ENCODE measurements around the gene POLE3.
"Not testable (repeated sequence)": the region's sequence is repeated elsewhere in the genome, so short reads cannot be mapped to it uniquely, and the experiment has no call there.

POLE3 gene

GRCh38 chr9:113406873-113407511 is 3.5 kb downstream of the POLE3 start:
- not testable (repeated sequence) for H3K9me2 ChIP-seq (replicated peaks; ENCODE audit: low read depth, low read length); H3F3A ChIP-seq (ENCODE audit: low read depth); H2AFZ ChIP-seq (ENCODE audit: low read length); H3K9me3 ChIP-seq (ENCODE audit: insufficient read depth, low read depth, low read length); H3K27me3 ChIP-seq (ENCODE audit: insufficient read depth, low read length, poor library complexity, severe bottlenecking)
- Histone ChIP-seq H3K4me1 (ENCODE audit: insufficient read depth, low read length, poor library complexity, severe bottlenecking) (peaks cover 36% of the 10 kb centered on the region), H3K79me2 (ENCODE audit: insufficient read depth, low read length) (peaks cover 33% of the 10 kb centered on the region), H3K36me3 (ENCODE audit: insufficient read depth, low read length) (peaks cover 10% of the 10 kb centered on the region; the same call in 1 of the 2 replicates), H3K9ac (ENCODE audit: low read depth, low read length, poor library complexity, severe bottlenecking) (peak overlapping the region; percentile 9), H4K20me1 (ENCODE audit: insufficient read depth, low read length, poor library complexity, severe bottlenecking) (peaks cover 17% of the 10 kb centered on the region), H3K4me2 (ENCODE audit: low read depth, low read length, poor library complexity, severe bottlenecking) (peak overlapping the region; percentile 99), H3K4me3 (ENCODE audit: low read length, poor library complexity, severe bottlenecking) (peak overlapping the region; percentile 89)
- TF ChIP-seq, protein P1, sequence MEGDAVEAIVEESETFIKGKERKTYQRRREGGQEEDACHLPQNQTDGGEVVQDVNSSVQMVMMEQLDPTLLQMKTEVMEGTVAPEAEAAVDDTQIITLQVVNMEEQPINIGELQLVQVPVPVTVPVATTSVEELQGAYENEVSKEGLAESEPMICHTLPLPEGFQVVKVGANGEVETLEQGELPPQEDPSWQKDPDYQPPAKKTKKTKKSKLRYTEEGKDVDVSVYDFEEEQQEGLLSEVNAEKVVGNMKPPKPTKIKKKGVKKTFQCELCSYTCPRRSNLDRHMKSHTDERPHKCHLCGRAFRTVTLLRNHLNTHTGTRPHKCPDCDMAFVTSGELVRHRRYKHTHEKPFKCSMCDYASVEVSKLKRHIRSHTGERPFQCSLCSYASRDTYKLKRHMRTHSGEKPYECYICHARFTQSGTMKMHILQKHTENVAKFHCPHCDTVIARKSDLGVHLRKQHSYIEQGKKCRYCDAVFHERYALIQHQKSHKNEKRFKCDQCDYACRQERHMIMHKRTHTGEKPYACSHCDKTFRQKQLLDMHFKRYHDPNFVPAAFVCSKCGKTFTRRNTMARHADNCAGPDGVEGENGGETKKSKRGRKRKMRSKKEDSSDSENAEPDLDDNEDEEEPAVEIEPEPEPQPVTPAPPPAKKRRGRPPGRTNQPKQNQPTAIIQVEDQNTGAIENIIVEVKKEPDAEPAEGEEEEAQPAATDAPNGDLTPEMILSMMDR (conservative IDR thresholded peaks at IDR 0.05; ENCODE audit: low read length): peak; percentile 71

GRCh38 chr9:113406353-113406752 is 4.1 kb downstream of the POLE3 start:
- H3K4me1 ChIP-seq (ENCODE audit: insufficient read depth, low read length, poor library complexity, severe bottlenecking): peaks cover 34% of the 10 kb centered on the region
- peaks cover 33% of the 10 kb centered on the region for H3K79me2 ChIP-seq (ENCODE audit: insufficient read depth, low read length)
- H2AFZ ChIP-seq (ENCODE audit: low read length); H3K27me3 ChIP-seq (ENCODE audit: insufficient read depth, low read length, poor library complexity, severe bottlenecking); H3K4me2 ChIP-seq (ENCODE audit: low read depth, low read length, poor library complexity, severe bottlenecking); H3K4me3 ChIP-seq (ENCODE audit: low read length, poor library complexity, severe bottlenecking); H3F3A ChIP-seq (ENCODE audit: low read depth); H3K9ac ChIP-seq (ENCODE audit: low read depth, low read length, poor library complexity, severe bottlenecking); H3K9me3 ChIP-seq (ENCODE audit: insufficient read depth, low read depth, low read length); H3K9me2 ChIP-seq (replicated peaks; ENCODE audit: low read depth, low read length): not testable (repeated sequence)
- H3K36me3 ChIP-seq (ENCODE audit: insufficient read depth, low read length): peaks cover 10% of the 10 kb centered on the region; the same call in 1 of the 2 replicates
- H4K20me1 ChIP-seq (ENCODE audit: insufficient read depth, low read length, poor library complexity, severe bottlenecking): peaks cover 17% of the 10 kb centered on the region

DNA sequence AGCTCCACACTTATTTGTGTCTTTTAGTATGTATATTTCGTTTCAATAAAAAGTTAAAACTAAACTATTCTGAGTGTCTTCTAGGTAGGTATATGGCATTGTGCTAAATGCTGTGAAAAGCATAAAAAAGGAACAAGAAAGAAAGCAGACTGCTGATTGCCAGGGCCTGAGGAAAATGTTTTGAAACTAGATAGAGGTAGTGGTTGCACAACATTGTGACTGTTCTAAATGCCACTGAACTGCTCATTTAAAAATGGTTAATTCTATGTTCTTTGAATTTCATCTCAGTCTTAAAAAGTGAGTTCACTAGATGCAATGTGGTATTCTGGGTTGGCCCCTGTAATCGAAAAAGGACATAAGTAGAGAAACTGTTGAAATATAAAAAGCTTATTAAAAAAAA is 6.8 kb downstream of the POLE3 start:
- Histone ChIP-seq H3K9ac (ENCODE audit: low read depth, low read length, poor library complexity, severe bottlenecking) (no peak overlapping the region), H3K9me3 (ENCODE audit: insufficient read depth, low read depth, low read length) (no peaks in the 10 kb centered on the region)
- TF ChIP-seq, protein P1 (conservative IDR thresholded peaks at IDR 0.05; ENCODE audit: low read length): no peak
- TF ChIP-seq EZH2phosphoT487 (IDR thresholded peaks at IDR 0.05; ENCODE audit: borderline replicate concordance): no peak

More for the DNA sequence above, 6.8 kb downstream of the POLE3 start:
- Histone ChIP-seq H3F3A (ENCODE audit: low read depth) (peaks cover 3% of the 10 kb centered on the region; the same call in 1 of the 2 replicates), H3K9me2 (replicated peaks; ENCODE audit: low read depth, low read length) (no peaks in the 10 kb centered on the region), H4K20me1 (ENCODE audit: insufficient read depth, low read length, poor library complexity, severe bottlenecking) (peaks cover 5% of the 10 kb centered on the region), H3K79me2 (ENCODE audit: insufficient read depth, low read length) (peaks cover 38% of the 10 kb centered on the region), H3K4me1 (ENCODE audit: insufficient read depth, low read length, poor library complexity, severe bottlenecking) (peaks cover 39% of the 10 kb centered on the region), H2AFZ (ENCODE audit: low read length) (no peak overlapping the region), H3K4me2 (ENCODE audit: low read depth, low read length, poor library complexity, severe bottlenecking) (no peak overlapping the region), H3K4me3 (ENCODE audit: low read length, poor library complexity, severe bottlenecking) (no peak overlapping the region), H3K36me3 (ENCODE audit: insufficient read depth, low read length) (peaks cover 9% of the 10 kb centered on the region; the same call in 1 of the 2 replicates), H3K27me3 (ENCODE audit: insufficient read depth, low read length, poor library complexity, severe bottlenecking) (no peaks in the 10 kb centered on the region)

All from Loucy (cell line).